Measurements from ENCODE around the gene MYH2.

DNA sequence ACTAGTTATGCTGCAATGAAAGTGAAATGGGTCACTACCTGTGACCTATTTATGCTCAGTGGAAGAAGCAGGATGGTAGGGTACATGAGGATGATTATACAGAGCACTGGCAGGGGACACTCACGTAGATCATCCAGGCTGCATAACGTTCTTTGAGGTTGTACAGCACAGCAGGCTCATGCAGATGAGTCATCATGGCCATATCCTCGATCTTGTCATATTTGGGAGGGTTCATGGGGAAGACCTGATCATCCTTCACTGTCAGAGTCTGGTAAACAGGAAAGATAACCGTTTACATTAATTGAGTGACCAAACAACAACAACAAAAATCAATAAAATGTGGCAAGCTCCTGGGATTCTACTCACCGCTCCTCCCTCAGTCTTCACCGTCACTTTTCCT is 2.1 kb downstream of the MYH2 start:
- TF ChIP-seq, protein P1, sequence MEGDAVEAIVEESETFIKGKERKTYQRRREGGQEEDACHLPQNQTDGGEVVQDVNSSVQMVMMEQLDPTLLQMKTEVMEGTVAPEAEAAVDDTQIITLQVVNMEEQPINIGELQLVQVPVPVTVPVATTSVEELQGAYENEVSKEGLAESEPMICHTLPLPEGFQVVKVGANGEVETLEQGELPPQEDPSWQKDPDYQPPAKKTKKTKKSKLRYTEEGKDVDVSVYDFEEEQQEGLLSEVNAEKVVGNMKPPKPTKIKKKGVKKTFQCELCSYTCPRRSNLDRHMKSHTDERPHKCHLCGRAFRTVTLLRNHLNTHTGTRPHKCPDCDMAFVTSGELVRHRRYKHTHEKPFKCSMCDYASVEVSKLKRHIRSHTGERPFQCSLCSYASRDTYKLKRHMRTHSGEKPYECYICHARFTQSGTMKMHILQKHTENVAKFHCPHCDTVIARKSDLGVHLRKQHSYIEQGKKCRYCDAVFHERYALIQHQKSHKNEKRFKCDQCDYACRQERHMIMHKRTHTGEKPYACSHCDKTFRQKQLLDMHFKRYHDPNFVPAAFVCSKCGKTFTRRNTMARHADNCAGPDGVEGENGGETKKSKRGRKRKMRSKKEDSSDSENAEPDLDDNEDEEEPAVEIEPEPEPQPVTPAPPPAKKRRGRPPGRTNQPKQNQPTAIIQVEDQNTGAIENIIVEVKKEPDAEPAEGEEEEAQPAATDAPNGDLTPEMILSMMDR (IDR thresholded peaks at IDR 0.05; ENCODE audit: borderline replicate concordance, extremely low read depth, low read length, poor library complexity, severe bottlenecking), result no peak
- no peak for TF ChIP-seq EZH2 (IDR thresholded peaks at IDR 0.05; ENCODE audit: borderline replicate concordance, low read depth, low read length, severe bottlenecking)
